Panc1 (cell line): ENCODE results near the gene REV3L. TPM values are rescaled to one million over a fixed set of nuclear protein-coding genes. Genes with fewer than 3 reads are reported as not detected.
"Not testable (repeated sequence)": the region's sequence is repeated elsewhere in the genome, so short reads cannot be mapped to it uniquely, and the experiment has no call there.

Experiments used
- ATAC-seq: fragments of 200-7000 bp; cut with Tn5 transposase; 2 replicates; pipeline ENCODE4 v1.9.1; 2020; ENCODE audit warnings: mild to moderate bottlenecking, moderate library complexity
- BruUV-seq: library from RNA; stranded (reverse); fragments of 400-500 nt; replicated peaks from 2 replicates; lab custom pipeline; 2021; lab: Mats Ljungman, UMichigan
- CTCF ChIA-PET: fragments of 300-600 bp; sonication (Branson Sonifier 250); formaldehyde crosslinking; loops from one replicate; lab custom pipeline; 2022; ENCODE audit warnings: antibody characterized with exemption; lab: Charles Lee
- POLR2A ChIA-PET: fragments of 300-600 bp; sonication (Branson Sonifier 250); formaldehyde crosslinking; loops from one replicate; lab custom pipeline; 2022; ENCODE audit warnings: antibody characterized with exemption; lab: Charles Lee
- DNase-seq: peaks from one replicate; pipeline ENCODE4 v3.0.0-alpha.2; 2010; ENCODE audit warnings: low read depth, low spot score
- H3K27ac ChIP-seq: 2 replicates; pipeline ENCODE4 v1.5.1; 2011; ENCODE audit warnings: mild to moderate bottlenecking, low read length, inconsistent platforms
- H3K27me3 ChIP-seq: fragments of 200-500 bp; sonication (Bioruptor generic); 2 replicates; pipeline ENCODE4 v1.6.0; 2014; ENCODE audit warnings: low read length, inconsistent platforms; ENCODE audit not compliant: control insufficient read depth, insufficient read depth
- H3K36me3 ChIP-seq: fragments of 200-500 bp; sonication (Bioruptor generic); 2 replicates; pipeline ENCODE4 v1.5.1; 2014; ENCODE audit warnings: inconsistent platforms, mild to moderate bottlenecking, low read length, moderate library complexity; ENCODE audit not compliant: control insufficient read depth, insufficient read depth
- H3K4me1 ChIP-seq: 2 replicates; pipeline ENCODE4 v1.5.1; 2011; ENCODE audit warnings: inconsistent platforms, mild to moderate bottlenecking, low read length, moderate library complexity; ENCODE audit not compliant: control insufficient read depth, insufficient read depth
- H3K4me3 ChIP-seq, 2 experiments: 2 replicates each; pipeline ENCODE4 v1.5.1; 2011 to 2012; ENCODE audit warnings: low read depth in 2 of 2, low read length in 2 of 2, mild to moderate bottlenecking in 2 of 2, inconsistent platforms in 1 of 2, moderate library complexity in 1 of 2
- H3K9me3 ChIP-seq: fragments of 200-500 bp; sonication (Bioruptor generic); 2 replicates; pipeline ENCODE4 v1.5.1; 2014; ENCODE audit warnings: low read depth, mild to moderate bottlenecking, inconsistent platforms, low read length, moderate library complexity; ENCODE audit not compliant: control insufficient read depth, insufficient read depth
- POLR2AphosphoS5 ChIP-seq: IDR thresholded peaks from 2 replicates; pipeline ENCODE4 v1.6.1; 2012; ENCODE audit warnings: mild to moderate bottlenecking, low read depth, low read length, moderate library complexity
- SIN3A ChIP-seq: IDR thresholded peaks from 2 replicates; pipeline ENCODE4 v1.6.1; 2012; ENCODE audit warnings: low read depth, mild to moderate bottlenecking, low read length, moderate library complexity, borderline replicate concordance; ENCODE audit not compliant: insufficient read depth
- TCF7L2 ChIP-seq: IDR thresholded peaks from 2 replicates; pipeline ENCODE4 v1.6.1; 2011; ENCODE audit warnings: mild to moderate bottlenecking, low read depth, low read length, inconsistent platforms
- in situ Hi-C: cut with HindIII; loops from 2 replicates; pipeline ENCODE4 v1.10.0; 2016; ENCODE audit warnings: low sequenced_read_pairs, low pct_unique_long_range_greater_than_20kb
- intact Hi-C: fragments of 100-400 bp; cut with micrococcal nuclease; formaldehyde crosslinking; loops from one replicate; pipeline ENCODE4 v1.10.0; 2022; ENCODE audit not compliant: unreplicated experiment
- total RNA-seq: library from RNA; stranded (reverse); gene quantifications from one replicate; pipeline ENCODE4 v1.2.1, GENCODE V29; 2021; ENCODE audit not compliant: unreplicated experiment
- TF ChIP-seq, protein P1 (sequence below): fragments of 450-650 bp; IDR thresholded peaks from 2 replicates; pipeline ENCODE4 v1.5.1; 2017; ENCODE audit warnings: mild to moderate bottlenecking
- TF ChIP-seq, protein P2 (sequence below), 2 experiments: IDR thresholded peaks; 2 replicates each; pipeline ENCODE4 v1.6.1; 2011 to 2012; ENCODE audit warnings: low read depth in 2 of 2, control low read depth in 1 of 2, low read length in 1 of 2, mild to moderate bottlenecking in 1 of 2, moderate library complexity in 1 of 2; ENCODE audit not compliant: insufficient read depth in 1 of 2

Gene REV3L
- total RNA-seq, 1 experiment from 2014 or later: 44.8 TPM

DNA sequence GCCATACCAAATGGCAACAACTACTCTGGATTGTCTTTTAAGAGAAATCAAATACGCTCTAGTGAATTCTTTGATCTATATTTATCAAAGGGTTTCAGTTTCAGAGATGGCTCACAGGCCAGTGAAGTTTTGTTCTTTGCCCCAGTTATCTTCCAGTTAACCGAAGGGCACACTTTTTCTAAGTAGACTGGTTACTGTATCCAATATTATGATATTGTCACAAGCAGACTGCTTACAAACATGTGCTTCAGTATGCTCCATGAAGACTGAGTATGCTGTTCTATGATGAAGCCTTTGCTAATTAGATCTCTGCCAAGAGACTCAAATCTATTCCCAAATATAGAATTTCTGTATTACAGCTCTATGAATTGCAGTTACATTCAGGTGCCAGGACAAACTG, 181.1 kb downstream of the REV3L start:
- ChIA-PET POLR2A (no interaction called here), CTCF (interaction anchor here (0.7 kb wide), 1 partner anchor 9 kb away, joined by 4 read pairs; no protein-coding TSS in a partner anchor)
- in situ Hi-C loops: no loop called here
- ATAC-seq (no peak), DNase-seq (no peak)
- TF ChIP-seq, protein P1, sequence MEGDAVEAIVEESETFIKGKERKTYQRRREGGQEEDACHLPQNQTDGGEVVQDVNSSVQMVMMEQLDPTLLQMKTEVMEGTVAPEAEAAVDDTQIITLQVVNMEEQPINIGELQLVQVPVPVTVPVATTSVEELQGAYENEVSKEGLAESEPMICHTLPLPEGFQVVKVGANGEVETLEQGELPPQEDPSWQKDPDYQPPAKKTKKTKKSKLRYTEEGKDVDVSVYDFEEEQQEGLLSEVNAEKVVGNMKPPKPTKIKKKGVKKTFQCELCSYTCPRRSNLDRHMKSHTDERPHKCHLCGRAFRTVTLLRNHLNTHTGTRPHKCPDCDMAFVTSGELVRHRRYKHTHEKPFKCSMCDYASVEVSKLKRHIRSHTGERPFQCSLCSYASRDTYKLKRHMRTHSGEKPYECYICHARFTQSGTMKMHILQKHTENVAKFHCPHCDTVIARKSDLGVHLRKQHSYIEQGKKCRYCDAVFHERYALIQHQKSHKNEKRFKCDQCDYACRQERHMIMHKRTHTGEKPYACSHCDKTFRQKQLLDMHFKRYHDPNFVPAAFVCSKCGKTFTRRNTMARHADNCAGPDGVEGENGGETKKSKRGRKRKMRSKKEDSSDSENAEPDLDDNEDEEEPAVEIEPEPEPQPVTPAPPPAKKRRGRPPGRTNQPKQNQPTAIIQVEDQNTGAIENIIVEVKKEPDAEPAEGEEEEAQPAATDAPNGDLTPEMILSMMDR: no peak
- peak; percentile 51; the same call in 1 of the 2 replicates for TF ChIP-seq POLR2AphosphoS5
- no peak for TF ChIP-seq SIN3A
- Histone ChIP-seq H3K27me3 (no peaks in the 10 kb centered on the region), H3K36me3 (peaks cover 18% of the 10 kb centered on the region; the same call in 1 of the 2 replicates), H3K27ac (no peak overlapping the region), H3K4me1 (no peaks in the 10 kb centered on the region), H3K4me3 (no peak overlapping the region), H3K9me3 (no peaks in the 10 kb centered on the region)
- intact Hi-C loops: no loop called here
- TSS peak; percentile 7 for BruUV-seq

DNA sequence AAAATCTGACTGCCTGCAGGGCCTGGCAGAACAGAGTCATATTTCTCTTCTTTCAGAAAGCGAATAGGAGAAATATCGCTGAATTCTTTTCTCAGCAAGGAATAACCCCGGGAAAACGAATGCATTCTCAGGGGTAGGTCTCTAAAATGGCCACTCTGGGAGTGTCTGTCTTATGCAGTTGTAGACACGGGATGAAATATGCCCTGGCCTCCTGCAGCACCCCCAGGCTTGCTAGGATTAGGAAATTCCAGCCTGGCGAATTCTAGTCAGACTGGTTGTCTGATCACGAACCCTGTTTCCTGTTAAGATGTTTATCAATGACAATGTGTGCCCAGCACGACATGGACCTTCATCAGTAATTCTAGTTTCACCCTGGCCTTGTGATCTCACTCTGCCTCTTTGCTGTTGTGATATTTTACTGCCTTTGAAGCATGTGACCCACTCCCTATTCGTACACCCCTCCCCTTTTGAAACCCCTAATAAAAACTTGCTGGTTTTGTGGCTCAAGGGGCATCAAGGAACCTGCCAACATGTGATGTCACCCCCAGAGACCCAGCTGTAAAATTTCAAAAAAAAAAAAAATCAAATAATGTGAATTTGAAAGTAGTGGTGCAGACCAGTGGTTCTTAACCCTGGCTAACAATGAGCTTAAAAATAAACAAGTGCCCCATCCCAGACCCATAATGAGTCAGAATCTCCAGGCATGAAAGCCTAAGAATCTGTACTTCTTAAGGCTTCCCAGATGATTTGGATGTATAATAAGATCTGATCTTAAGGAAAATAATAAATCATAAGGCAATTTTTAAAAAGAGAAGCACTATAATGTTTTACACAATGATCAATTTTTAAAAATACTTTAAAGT, 181.8 kb downstream of the REV3L start:
- in situ Hi-C loops, ATAC-seq, POLR2A ChIA-PET, H3K4me1 ChIP-seq, H3K4me3 ChIP-seq, BruUV-seq, DNase-seq, intact Hi-C loops, H3K27ac ChIP-seq, H3K9me3 ChIP-seq, H3K27me3 ChIP-seq: not testable (repeated sequence)
- CTCF ChIA-PET: interaction anchor here (0.7 kb wide), 1 partner anchor 10 kb away, joined by 4 read pairs; no protein-coding TSS in a partner anchor
- peaks cover 13% of the 10 kb centered on the region; the same call in 1 of the 2 replicates for H3K36me3 ChIP-seq

DNA sequence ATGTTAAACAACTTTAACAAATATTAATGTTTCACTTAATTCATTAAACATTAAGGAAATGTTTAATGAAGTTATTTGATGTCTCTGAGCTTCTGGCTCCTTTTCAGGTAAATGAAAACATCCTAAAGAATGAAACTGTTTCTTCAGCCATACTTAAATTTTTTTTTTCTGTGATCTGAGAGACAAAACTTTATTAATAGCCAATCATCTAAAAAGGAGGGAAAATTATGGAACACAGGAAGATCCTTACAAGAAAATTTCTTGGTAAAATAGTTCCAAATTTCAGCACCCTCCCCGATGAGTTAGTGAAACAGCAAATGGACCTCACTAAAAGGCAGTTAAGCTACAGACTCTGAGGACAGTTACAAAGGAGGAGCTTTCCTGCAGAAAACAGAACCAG, 185.2 kb downstream of the REV3L start:
- DNase-seq (no peak), ATAC-seq (no peak)
- CTCF ChIA-PET: no interaction called here
- Histone ChIP-seq H3K4me1 (no peaks in the 10 kb centered on the region), H3K36me3 (peaks cover 13% of the 10 kb centered on the region; the same call in 1 of the 2 replicates), H3K4me3 (no peak overlapping the region), H3K27ac (no peak overlapping the region), H3K27me3 (no peaks in the 10 kb centered on the region), H3K9me3 (no peaks in the 10 kb centered on the region)
- TF ChIP-seq, protein P2, sequence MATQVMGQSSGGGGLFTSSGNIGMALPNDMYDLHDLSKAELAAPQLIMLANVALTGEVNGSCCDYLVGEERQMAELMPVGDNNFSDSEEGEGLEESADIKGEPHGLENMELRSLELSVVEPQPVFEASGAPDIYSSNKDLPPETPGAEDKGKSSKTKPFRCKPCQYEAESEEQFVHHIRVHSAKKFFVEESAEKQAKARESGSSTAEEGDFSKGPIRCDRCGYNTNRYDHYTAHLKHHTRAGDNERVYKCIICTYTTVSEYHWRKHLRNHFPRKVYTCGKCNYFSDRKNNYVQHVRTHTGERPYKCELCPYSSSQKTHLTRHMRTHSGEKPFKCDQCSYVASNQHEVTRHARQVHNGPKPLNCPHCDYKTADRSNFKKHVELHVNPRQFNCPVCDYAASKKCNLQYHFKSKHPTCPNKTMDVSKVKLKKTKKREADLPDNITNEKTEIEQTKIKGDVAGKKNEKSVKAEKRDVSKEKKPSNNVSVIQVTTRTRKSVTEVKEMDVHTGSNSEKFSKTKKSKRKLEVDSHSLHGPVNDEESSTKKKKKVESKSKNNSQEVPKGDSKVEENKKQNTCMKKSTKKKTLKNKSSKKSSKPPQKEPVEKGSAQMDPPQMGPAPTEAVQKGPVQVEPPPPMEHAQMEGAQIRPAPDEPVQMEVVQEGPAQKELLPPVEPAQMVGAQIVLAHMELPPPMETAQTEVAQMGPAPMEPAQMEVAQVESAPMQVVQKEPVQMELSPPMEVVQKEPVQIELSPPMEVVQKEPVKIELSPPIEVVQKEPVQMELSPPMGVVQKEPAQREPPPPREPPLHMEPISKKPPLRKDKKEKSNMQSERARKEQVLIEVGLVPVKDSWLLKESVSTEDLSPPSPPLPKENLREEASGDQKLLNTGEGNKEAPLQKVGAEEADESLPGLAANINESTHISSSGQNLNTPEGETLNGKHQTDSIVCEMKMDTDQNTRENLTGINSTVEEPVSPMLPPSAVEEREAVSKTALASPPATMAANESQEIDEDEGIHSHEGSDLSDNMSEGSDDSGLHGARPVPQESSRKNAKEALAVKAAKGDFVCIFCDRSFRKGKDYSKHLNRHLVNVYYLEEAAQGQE (IDR thresholded peaks at IDR 0.05; ENCODE audit: insufficient read depth in 1 of 2, low read depth in 2 of 2, low read length in 1 of 2): no peak
- no peak for TF ChIP-seq SIN3A
- no peak for TF ChIP-seq TCF7L2
- no peak for TF ChIP-seq POLR2AphosphoS5
- TF ChIP-seq, protein P1: no peak
- intact Hi-C loops: no loop called here
- POLR2A ChIA-PET: interaction anchor here (0.7 kb wide), 1 partner anchor 391 kb away, joined by 3 read pairs; no protein-coding TSS in a partner anchor
- in situ Hi-C loops: no loop called here
- no TSS peak for BruUV-seq
